ENCODE results near the gene KCNQ1.
A peak's percentile ranks its signal among the peaks of the same experiment; 100 is the strongest.

Gene KCNQ1

GRCh38 chr11:2570211-2570811 is 125.5 kb downstream of the KCNQ1 start:
- DNase-seq (ENCODE audit: low read depth) = no peak

- no peak for DNase-seq (ENCODE audit: low read depth)
Measured at GRCh38 chr11:2570841-2571597, 126.2 kb downstream of the KCNQ1 start.

- no peak for DNase-seq (ENCODE audit: low read depth)
Measured at GRCh38 chr11:2571598-2572281, 126.9 kb downstream of the KCNQ1 start.

- DNase-seq (ENCODE audit: low read depth) = no peak
Measured at GRCh38 chr11:2572491-2573239, 127.9 kb downstream of the KCNQ1 start.

GRCh38 chr11:2573240-2574042 is 128.6 kb downstream of the KCNQ1 start:
- no peak for DNase-seq (ENCODE audit: low read depth)

GRCh38 chr11:2574043-2574552 is 129.3 kb downstream of the KCNQ1 start:
- DNase-seq (ENCODE audit: low read depth) = no peak

- DNase-seq (ENCODE audit: low read depth) = peak; percentile 9
Measured at GRCh38 chr11:2574553-2575535, 130.0 kb downstream of the KCNQ1 start.

GRCh38 chr11:2575591-2576051 is 130.8 kb downstream of the KCNQ1 start:
- DNase-seq (ENCODE audit: low read depth) = no peak

GRCh38 chr11:2576111-2576510 is 131.3 kb downstream of the KCNQ1 start:
- no peak for DNase-seq (ENCODE audit: low read depth)

GRCh38 chr11:2576549-2576948 is 131.7 kb downstream of the KCNQ1 start:
- DNase-seq (ENCODE audit: low read depth) = no peak

GRCh38 chr11:2577031-2577990 is 132.5 kb downstream of the KCNQ1 start:
- no peak for DNase-seq (ENCODE audit: low read depth)

GRCh38 chr11:2577991-2578928 is 133.5 kb downstream of the KCNQ1 start:
- no peak for DNase-seq (ENCODE audit: low read depth)

GRCh38 chr11:2578929-2579270 is 134.1 kb downstream of the KCNQ1 start:
- DNase-seq (ENCODE audit: low read depth) = no peak

- DNase-seq (ENCODE audit: low read depth) = no peak
Measured at GRCh38 chr11:2579315-2580060, 134.7 kb downstream of the KCNQ1 start.

GRCh38 chr11:2580061-2580421 is 135.2 kb downstream of the KCNQ1 start:
- DNase-seq (ENCODE audit: low read depth) = no peak

GRCh38 chr11:2580571-2581001 is 135.8 kb downstream of the KCNQ1 start:
- DNase-seq (ENCODE audit: low read depth) = no peak
